Measurements from ENCODE around the gene DECR2.

Gene DECR2

GRCh38 chr16:444027-444426 lies 42.3 kb downstream of the DECR2 start:
- DNase-seq (ENCODE audit: low read depth in 2 of 2): no peak

GRCh38 chr16:445566-445965 lies 43.9 kb downstream of the DECR2 start:
- no peak for DNase-seq (ENCODE audit: low read depth in 2 of 2)

- DNase-seq (ENCODE audit: low read depth in 2 of 2): no peak
These were observed 48.7 kb downstream of the DECR2 start for GRCh38 chr16:450385-450784.

GRCh38 chr16:450785-451512 lies 49.3 kb downstream of the DECR2 start:
- DNase-seq (ENCODE audit: low read depth in 2 of 2): no peak

- no peak for DNase-seq (ENCODE audit: low read depth in 2 of 2)
These were observed 52.8 kb downstream of the DECR2 start for GRCh38 chr16:454397-454940.

GRCh38 chr16:455453-455852 lies 53.8 kb downstream of the DECR2 start:
- DNase-seq (ENCODE audit: low read depth in 2 of 2): no peak

- DNase-seq (ENCODE audit: low read depth in 2 of 2): no peak
These were observed 55.3 kb downstream of the DECR2 start for GRCh38 chr16:456891-457483.

GRCh38 chr16:457732-458400 lies 56.2 kb downstream of the DECR2 start:
- no peak for DNase-seq (ENCODE audit: low read depth in 2 of 2)

- DNase-seq (ENCODE audit: low read depth in 2 of 2): no peak
These were observed 58.1 kb downstream of the DECR2 start for GRCh38 chr16:459761-460160.

GRCh38 chr16:460787-461186 lies 59.1 kb downstream of the DECR2 start:
- DNase-seq (ENCODE audit: low read depth in 2 of 2): no peak
